Measurements from ENCODE around the gene UTP11.

The UTP11 gene

GRCh38 chr1:38062361-38063288, 50.1 kb downstream of the UTP11 start:
- H4K12ac ChIP-seq (ENCODE audit: low read depth, low read length): no peak overlapping the region
- H3K4me2 ChIP-seq (ENCODE audit: low read length): no peak overlapping the region
- H2AFZ ChIP-seq (ENCODE audit: insufficient read depth, low read length, poor library complexity): no peak overlapping the region
- H2BK5ac ChIP-seq (ENCODE audit: low read depth, low read length, poor library complexity): no peak overlapping the region
- no peak overlapping the region for H3K9ac ChIP-seq (ENCODE audit: low read length)
- H3K36me3 ChIP-seq (ENCODE audit: control insufficient read depth in 1 of 2, insufficient read depth in 2 of 2, low read length in 2 of 2): no peaks in the 10 kb centered on the region
- no peak overlapping the region for H3K4ac ChIP-seq (ENCODE audit: low read depth, low read length)
- no peak overlapping the region for H3K23ac ChIP-seq (ENCODE audit: low read length)
- H2AK5ac ChIP-seq (ENCODE audit: low read length): no peak overlapping the region
- H3K18ac ChIP-seq (ENCODE audit: low read length): no peak overlapping the region
- no peak for DNase-seq
- no peak overlapping the region for H3K27ac ChIP-seq (ENCODE audit: low read depth, low read length)
- WGBS (ENCODE audit: extremely low coverage, insufficient coverage, insufficient read length): no CpG with 5 or more reads among the region's 6 CpGs
- H4K91ac ChIP-seq (ENCODE audit: low read depth, low read length): no peak overlapping the region
- peaks cover 2% of the 10 kb centered on the region for H3K9me3 ChIP-seq (ENCODE audit: insufficient read depth, low read depth, low read length)
- H3K4me1 ChIP-seq (ENCODE audit: control insufficient read depth in 1 of 2, insufficient read depth in 2 of 2, low read length in 2 of 2): no peaks in the 10 kb centered on the region
- no peak overlapping the region for H4K8ac ChIP-seq (ENCODE audit: low read depth, low read length)
- no peaks in the 10 kb centered on the region for H3K79me1 ChIP-seq (ENCODE audit: low read length)
- no peak overlapping the region for H2BK12ac ChIP-seq (ENCODE audit: low read length)
- H3K4me3 ChIP-seq (ENCODE audit: low read depth, low read length): no peak overlapping the region
- H3K14ac ChIP-seq (ENCODE audit: low read length): no peak overlapping the region
- H3K79me2 ChIP-seq (ENCODE audit: control insufficient read depth, insufficient read depth, low read length, poor library complexity): no peaks in the 10 kb centered on the region
- no peak overlapping the region for H2BK120ac ChIP-seq (ENCODE audit: insufficient read depth, low read length, poor library complexity)
- H3K27me3 ChIP-seq (ENCODE audit: insufficient read depth, low read length): no peaks in the 10 kb centered on the region

GRCh38 chr1:38063616-38064015, 51.1 kb downstream of the UTP11 start:
- H2AK5ac ChIP-seq (ENCODE audit: low read length): no peak overlapping the region
- H3K27me3 ChIP-seq (ENCODE audit: insufficient read depth, low read length): no peaks in the 10 kb centered on the region
- no peak overlapping the region for H3K4ac ChIP-seq (ENCODE audit: low read depth, low read length)
- no peak overlapping the region for H4K8ac ChIP-seq (ENCODE audit: low read depth, low read length)
- peaks cover 2% of the 10 kb centered on the region for H3K9me3 ChIP-seq (ENCODE audit: insufficient read depth, low read depth, low read length)
- H3K4me2 ChIP-seq (ENCODE audit: low read length): no peak overlapping the region
- H3K18ac ChIP-seq (ENCODE audit: low read length): no peak overlapping the region
- H3K36me3 ChIP-seq (ENCODE audit: control insufficient read depth in 1 of 2, insufficient read depth in 2 of 2, low read length in 2 of 2): no peaks in the 10 kb centered on the region
- H3K4me1 ChIP-seq (ENCODE audit: control insufficient read depth in 1 of 2, insufficient read depth in 2 of 2, low read length in 2 of 2): no peaks in the 10 kb centered on the region
- no peak overlapping the region for H3K4me3 ChIP-seq (ENCODE audit: low read depth, low read length)
- no peaks in the 10 kb centered on the region for H3K79me1 ChIP-seq (ENCODE audit: low read length)
- H3K9ac ChIP-seq (ENCODE audit: low read length): no peak overlapping the region
- DNase-seq: no peak
- H3K23ac ChIP-seq (ENCODE audit: low read length): no peak overlapping the region
- no peak overlapping the region for H4K91ac ChIP-seq (ENCODE audit: low read depth, low read length)
- no peak overlapping the region for H2BK5ac ChIP-seq (ENCODE audit: low read depth, low read length, poor library complexity)
- no CpG with 5 or more reads among the region's 5 CpGs for WGBS (ENCODE audit: extremely low coverage, insufficient coverage, insufficient read length)
- no peak overlapping the region for H2AFZ ChIP-seq (ENCODE audit: insufficient read depth, low read length, poor library complexity)
- H4K12ac ChIP-seq (ENCODE audit: low read depth, low read length): no peak overlapping the region
- H3K79me2 ChIP-seq (ENCODE audit: control insufficient read depth, insufficient read depth, low read length, poor library complexity): no peaks in the 10 kb centered on the region
- no peak overlapping the region for H2BK120ac ChIP-seq (ENCODE audit: insufficient read depth, low read length, poor library complexity)
- no peak overlapping the region for H2BK12ac ChIP-seq (ENCODE audit: low read length)
- no peak overlapping the region for H3K27ac ChIP-seq (ENCODE audit: low read depth, low read length)
- no peak overlapping the region for H3K14ac ChIP-seq (ENCODE audit: low read length)

GRCh38 chr1:38064197-38064903, 51.8 kb downstream of the UTP11 start:
- H3K4me1 ChIP-seq (ENCODE audit: control insufficient read depth in 1 of 2, insufficient read depth in 2 of 2, low read length in 2 of 2): no peaks in the 10 kb centered on the region
- H4K12ac ChIP-seq (ENCODE audit: low read depth, low read length): no peak overlapping the region
- WGBS (ENCODE audit: extremely low coverage, insufficient coverage, insufficient read length): no CpG with 5 or more reads among the region's 11 CpGs

GRCh38 chr1:38068220-38068979, 55.9 kb downstream of the UTP11 start:
- Histone ChIP-seq H3K14ac (ENCODE audit: low read length) (no peak overlapping the region), H4K8ac (ENCODE audit: low read depth, low read length) (no peak overlapping the region), H3K79me2 (ENCODE audit: control insufficient read depth, insufficient read depth, low read length, poor library complexity) (no peaks in the 10 kb centered on the region), H3K9me3 (ENCODE audit: insufficient read depth, low read depth, low read length) (no peaks in the 10 kb centered on the region), H2BK12ac (ENCODE audit: low read length) (no peak overlapping the region), H3K27me3 (ENCODE audit: insufficient read depth, low read length) (no peaks in the 10 kb centered on the region), H3K23ac (ENCODE audit: low read length) (no peak overlapping the region), H2AK5ac (ENCODE audit: low read length) (no peak overlapping the region), H2AFZ (ENCODE audit: insufficient read depth, low read length, poor library complexity) (no peak overlapping the region), H4K12ac (ENCODE audit: low read depth, low read length) (no peak overlapping the region), H3K79me1 (ENCODE audit: low read length) (no peaks in the 10 kb centered on the region), H3K36me3 (ENCODE audit: control insufficient read depth in 1 of 2, insufficient read depth in 2 of 2, low read length in 2 of 2) (no peaks in the 10 kb centered on the region), H3K27ac (ENCODE audit: low read depth, low read length) (no peak overlapping the region), H4K91ac (ENCODE audit: low read depth, low read length) (no peak overlapping the region), H3K4me3 (ENCODE audit: low read depth, low read length) (no peak overlapping the region), H3K18ac (ENCODE audit: low read length) (no peak overlapping the region), H3K9ac (ENCODE audit: low read length) (no peak overlapping the region), H2BK5ac (ENCODE audit: low read depth, low read length, poor library complexity) (no peak overlapping the region), H3K4me1 (ENCODE audit: control insufficient read depth in 1 of 2, insufficient read depth in 2 of 2, low read length in 2 of 2) (peaks cover 0 to 1% of the 10 kb centered on the region in 2 experiments), H3K4me2 (ENCODE audit: low read length) (no peak overlapping the region), H3K4ac (ENCODE audit: low read depth, low read length) (no peak overlapping the region), H2BK120ac (ENCODE audit: insufficient read depth, low read length, poor library complexity) (no peak overlapping the region)
- no peak for DNase-seq
- WGBS (ENCODE audit: extremely low coverage, insufficient coverage, insufficient read length): 100% methylated on average over 1 of the region's 14 CpGs

More at GRCh38 chr1:38064197-38064903, 51.8 kb downstream of the UTP11 start:
- H3K23ac ChIP-seq (ENCODE audit: low read length): no peak overlapping the region
- H3K9ac ChIP-seq (ENCODE audit: low read length): no peak overlapping the region
- H2BK12ac ChIP-seq (ENCODE audit: low read length): no peak overlapping the region
- H4K91ac ChIP-seq (ENCODE audit: low read depth, low read length): no peak overlapping the region
- peaks cover 2% of the 10 kb centered on the region for H3K9me3 ChIP-seq (ENCODE audit: insufficient read depth, low read depth, low read length)
- no peaks in the 10 kb centered on the region for H3K36me3 ChIP-seq (ENCODE audit: control insufficient read depth in 1 of 2, insufficient read depth in 2 of 2, low read length in 2 of 2)
- no peak overlapping the region for H3K4ac ChIP-seq (ENCODE audit: low read depth, low read length)
- no peak overlapping the region for H3K4me2 ChIP-seq (ENCODE audit: low read length)
- no peaks in the 10 kb centered on the region for H3K27me3 ChIP-seq (ENCODE audit: insufficient read depth, low read length)
- no peaks in the 10 kb centered on the region for H3K79me2 ChIP-seq (ENCODE audit: control insufficient read depth, insufficient read depth, low read length, poor library complexity)
- no peak overlapping the region for H3K4me3 ChIP-seq (ENCODE audit: low read depth, low read length)
- H2AK5ac ChIP-seq (ENCODE audit: low read length): no peak overlapping the region
- no peaks in the 10 kb centered on the region for H3K79me1 ChIP-seq (ENCODE audit: low read length)
- no peak overlapping the region for H4K8ac ChIP-seq (ENCODE audit: low read depth, low read length)
- no peak overlapping the region for H3K14ac ChIP-seq (ENCODE audit: low read length)
- H3K18ac ChIP-seq (ENCODE audit: low read length): no peak overlapping the region
- H2BK120ac ChIP-seq (ENCODE audit: insufficient read depth, low read length, poor library complexity): no peak overlapping the region
- DNase-seq: no peak
- no peak overlapping the region for H3K27ac ChIP-seq (ENCODE audit: low read depth, low read length)
- no peak overlapping the region for H2AFZ ChIP-seq (ENCODE audit: insufficient read depth, low read length, poor library complexity)
- no peak overlapping the region for H2BK5ac ChIP-seq (ENCODE audit: low read depth, low read length, poor library complexity)
